ENCODE measurements around the gene SLCO1B1.

The SLCO1B1 gene

DNA sequence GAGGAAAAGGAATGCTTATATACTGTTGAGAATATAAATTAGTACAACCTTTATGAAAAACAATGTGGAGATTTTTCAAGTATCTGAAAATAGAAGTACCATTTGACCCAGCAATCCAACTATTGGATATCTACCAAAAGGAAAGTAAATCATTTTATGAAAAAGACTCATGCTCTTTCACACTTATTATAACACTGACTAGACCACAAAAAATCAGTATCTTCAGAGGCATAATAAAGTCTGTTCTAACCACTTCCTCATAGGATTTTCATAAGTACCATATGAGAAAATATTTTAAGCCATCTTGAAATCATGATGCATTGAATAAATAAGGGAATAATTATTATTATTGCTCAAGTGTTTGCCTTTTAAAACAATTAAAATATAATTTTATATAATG is 90.8 kb downstream of the SLCO1B1 start:
- DNase-seq = no peak

DNA sequence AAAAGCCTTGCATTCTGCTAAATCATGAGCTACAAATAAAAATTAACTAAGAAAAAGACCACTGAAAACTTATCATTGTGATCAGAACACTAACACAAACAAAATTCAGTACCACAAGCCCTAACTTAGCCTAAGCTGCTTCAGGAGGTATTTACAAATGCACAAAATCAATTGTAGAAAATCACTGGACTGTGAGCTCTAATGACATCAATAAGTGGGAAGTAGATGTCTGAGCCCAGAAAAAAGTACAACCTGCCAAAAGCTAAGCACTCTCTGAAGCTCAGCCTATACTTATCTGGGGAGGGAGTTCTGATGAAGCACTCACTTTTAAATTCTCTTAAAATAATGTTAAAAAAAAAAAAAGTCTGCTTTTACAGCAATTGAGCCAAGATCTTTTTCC is 92.9 kb downstream of the SLCO1B1 start:
- DNase-seq = no peak

DNA sequence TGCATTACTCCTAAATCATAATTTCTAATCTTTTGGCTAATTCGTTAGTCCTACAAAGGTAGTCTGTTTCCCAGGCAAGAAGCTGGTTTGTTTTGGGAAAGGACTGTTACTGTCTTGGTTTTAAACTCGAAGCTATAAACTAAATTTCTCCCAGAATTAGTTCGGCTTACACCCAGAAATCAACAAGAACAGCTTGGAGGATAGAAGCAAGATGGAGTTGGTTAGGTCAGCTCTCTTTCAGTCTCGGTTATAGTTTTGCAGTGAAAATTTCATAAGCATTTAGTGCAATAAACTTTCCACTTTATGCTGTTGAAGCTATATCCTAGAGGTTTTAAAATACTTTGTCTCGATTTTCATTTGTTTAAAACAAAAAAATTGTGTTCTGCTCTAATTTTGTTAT is 103.4 kb downstream of the SLCO1B1 start:
- DNase-seq = no peak

DNA sequence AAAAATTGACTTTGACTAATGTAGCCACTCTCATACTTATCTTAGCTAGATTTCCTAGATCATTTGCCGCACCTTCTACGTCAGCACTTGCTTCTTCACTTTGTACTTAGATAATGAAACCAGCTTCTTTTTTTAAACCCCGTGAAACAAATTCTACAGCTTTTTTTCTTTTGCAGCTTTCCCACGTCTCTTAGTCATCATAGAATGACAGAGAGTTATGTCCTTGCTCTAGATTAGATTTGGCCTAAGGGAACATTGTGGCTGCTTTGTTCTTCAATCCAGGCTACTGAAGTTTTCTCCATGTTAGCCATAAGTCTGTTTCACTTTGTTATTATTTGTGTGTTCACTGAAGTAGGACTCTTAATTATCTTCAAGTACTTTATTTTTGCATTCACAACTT is 108.9 kb downstream of the SLCO1B1 start:
- DNase-seq = no peak

DNA sequence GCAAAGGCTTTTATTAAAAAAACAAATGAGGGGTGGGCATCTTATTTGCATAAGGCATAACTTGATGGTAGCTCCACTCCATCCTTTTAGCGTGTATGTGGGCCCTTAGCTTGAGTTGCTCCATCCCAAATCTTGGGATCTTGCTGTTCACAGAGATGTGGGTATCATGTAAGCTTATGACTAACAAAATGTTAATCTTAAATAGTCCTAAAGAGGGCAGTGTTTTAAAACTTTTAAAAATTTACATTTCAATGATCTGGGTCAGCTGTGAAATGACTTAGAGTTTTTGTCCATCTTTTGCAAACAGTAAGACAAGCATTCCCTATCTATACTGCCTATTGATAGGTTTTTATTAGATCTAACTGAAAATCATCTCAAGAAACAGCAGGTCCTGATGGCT is 117.7 kb downstream of the SLCO1B1 start:
- DNase-seq = no peak

DNA sequence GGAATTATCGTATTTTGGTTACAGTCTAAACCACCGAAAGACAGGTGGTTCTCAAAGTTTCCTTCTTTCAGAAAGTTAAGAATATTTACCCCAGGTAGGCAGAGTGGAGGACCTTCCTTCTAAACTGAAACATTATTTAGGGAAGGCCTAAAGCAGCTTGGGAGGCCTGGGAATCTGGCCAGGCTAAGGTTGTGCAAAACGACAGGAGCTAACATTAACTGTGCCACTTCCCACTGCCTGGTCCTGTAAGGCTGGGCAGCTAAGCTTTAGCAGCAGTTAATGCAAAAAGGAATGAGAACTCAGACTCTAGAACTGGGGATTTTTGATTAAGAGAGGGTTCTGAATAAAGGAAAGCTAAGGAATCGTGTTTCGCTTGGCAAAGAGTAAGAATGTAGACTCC is 121.1 kb downstream of the SLCO1B1 start:
- DNase-seq = no peak

DNA sequence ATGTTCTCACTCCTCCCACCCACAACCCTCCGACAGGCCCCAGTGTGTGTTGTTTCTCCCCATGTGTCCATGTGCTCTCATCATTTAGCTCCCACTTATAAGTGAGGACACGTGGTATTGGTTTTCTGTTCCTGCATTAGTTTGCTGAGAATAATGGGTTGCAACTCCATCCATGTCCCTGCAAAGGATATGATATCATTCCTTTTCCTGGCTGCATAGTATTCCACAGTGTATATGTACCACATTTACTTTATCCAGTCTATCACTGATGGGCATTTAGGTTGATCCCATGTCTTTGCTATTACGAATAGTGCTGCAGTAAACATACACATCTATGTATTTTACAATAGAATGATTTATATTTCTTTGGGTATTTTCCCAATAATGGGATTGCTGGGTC is 126.2 kb downstream of the SLCO1B1 start:
- no peak for DNase-seq

DNA sequence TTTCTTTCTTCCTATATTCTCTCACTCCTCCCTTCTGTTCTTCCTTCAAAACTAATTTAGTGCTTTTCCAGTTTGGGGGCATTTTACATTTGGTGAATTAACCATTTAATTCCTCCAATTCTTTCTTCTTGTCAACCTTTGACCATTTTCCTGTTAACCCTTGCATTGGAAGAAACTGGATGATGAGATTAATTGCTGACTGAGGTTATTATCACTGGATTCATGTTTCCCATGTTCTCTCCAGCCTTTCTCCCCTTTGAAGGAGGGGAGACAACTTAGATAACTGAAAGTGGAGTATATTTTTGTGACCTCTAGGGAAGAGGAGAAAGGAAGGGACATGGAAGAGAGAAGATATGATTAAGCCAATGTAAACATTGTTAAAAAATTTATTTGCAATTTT is 133.2 kb downstream of the SLCO1B1 start:
- no peak for DNase-seq

DNA sequence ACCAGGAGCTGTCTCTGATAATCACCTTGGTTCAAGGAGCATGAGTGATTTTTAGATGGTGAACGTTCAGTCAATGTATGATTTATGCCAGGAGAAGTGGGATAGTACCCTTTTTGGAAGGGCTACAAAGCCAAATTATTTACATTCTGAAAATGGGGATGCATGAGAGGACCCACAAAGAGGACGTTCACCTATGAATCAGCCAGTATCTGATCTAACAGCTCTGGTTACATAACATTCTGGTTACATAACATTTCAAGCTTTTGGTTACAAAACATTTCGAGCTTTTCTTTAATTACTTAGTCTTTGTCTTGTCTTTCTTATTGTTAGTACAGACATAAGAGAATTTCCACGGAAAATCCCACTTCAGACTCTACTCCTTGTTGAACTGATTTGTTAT is 134.9 kb downstream of the SLCO1B1 start:
- no peak for DNase-seq

DNA sequence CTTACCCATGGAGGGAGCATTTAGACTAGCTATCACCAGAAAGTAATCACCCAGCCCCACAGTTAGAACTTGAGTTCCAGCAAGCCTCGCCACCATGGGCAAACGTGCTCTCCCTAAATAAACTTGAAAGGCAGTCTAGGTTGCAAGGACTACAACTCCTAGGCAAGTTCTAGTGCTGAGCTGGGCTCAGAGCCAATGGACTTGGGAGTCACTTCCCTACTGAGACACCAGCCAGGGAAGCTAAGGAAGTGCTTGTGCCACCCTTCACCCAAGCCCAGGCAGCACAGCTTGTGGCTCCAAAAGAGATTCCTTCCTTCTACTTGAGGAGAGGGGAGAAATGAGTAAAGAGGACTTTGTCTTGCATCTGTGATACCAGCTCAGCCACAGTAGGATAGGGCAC is 145.8 kb downstream of the SLCO1B1 start:
- DNase-seq = no peak

All from T-helper 9 cell (primary cell).